Central memory CD8-positive, alpha-beta T cell (primary cell): ENCODE data around the gene OSBPL5.
A peak's percentile ranks its signal among the peaks of the same experiment; 100 is the strongest.

Experiments
- ATAC-seq: fragments of 150-1000 bp; cut with Tn5 transposase; replicated peaks from 2 replicates; pipeline ENCODE4 v1.10.0; 2022; ENCODE audit warnings: mild to moderate bottlenecking, moderate FRiP score, moderate number of reproducible peaks; ENCODE audit not compliant: poor library complexity, severe bottlenecking; ENCODE audit errors: extremely low read depth
- DNase-seq, 2 donors: peaks; one replicate each; pipeline ENCODE4 v3.0.0; 2021; ENCODE audit warnings: low spot score in 2 of 2
- H3K27ac Mint-ChIP-seq: one replicate; pipeline ENCODE4 v1.8.0; 2022; ENCODE audit warnings: low read depth, mild to moderate bottlenecking, moderate library complexity, mixed read lengths
- H3K27me3 Mint-ChIP-seq: one replicate; pipeline ENCODE4 v1.8.0; 2022; ENCODE audit warnings: mixed read lengths
- H3K36me3 Mint-ChIP-seq: one replicate; pipeline ENCODE4 v1.8.0; 2022; ENCODE audit warnings: mild to moderate bottlenecking, moderate library complexity, mixed read lengths; ENCODE audit not compliant: insufficient read depth
- H3K4me1 Mint-ChIP-seq: one replicate; pipeline ENCODE4 v1.8.0; 2022; ENCODE audit warnings: mixed read lengths
- H3K4me3 Mint-ChIP-seq: one replicate; pipeline ENCODE4 v1.8.0; 2022; ENCODE audit warnings: mild to moderate bottlenecking, moderate library complexity, mixed read lengths
- H3K9me3 Mint-ChIP-seq: one replicate; pipeline ENCODE4 v1.8.0; 2022; ENCODE audit warnings: mixed read lengths

The OSBPL5 gene

GRCh38 chr11:3058753-3059664 is 106.1 kb downstream of the OSBPL5 start:
- H3K27ac Mint-ChIP-seq, result no peak overlapping the region
- DNase-seq (no peak), ATAC-seq (no peak)
- H3K27me3 Mint-ChIP-seq, result peaks cover 24% of the 10 kb centered on the region
- no peaks in the 10 kb centered on the region for H3K9me3 Mint-ChIP-seq
- peak overlapping the region; percentile 13 for H3K4me3 Mint-ChIP-seq
- no peaks in the 10 kb centered on the region for H3K36me3 Mint-ChIP-seq
- peaks cover 27% of the 10 kb centered on the region for H3K4me1 Mint-ChIP-seq

- H3K36me3 Mint-ChIP-seq, result peaks cover 2% of the 10 kb centered on the region
- H3K4me3 Mint-ChIP-seq, result peak within 1 kb of the TSS; percentile 89
- no peaks in the 10 kb centered on the region for H3K9me3 Mint-ChIP-seq
- DNase-seq (peak; percentile 78 to 80), ATAC-seq (peak; percentile 99)
- H3K4me1 Mint-ChIP-seq, result peaks cover 37% of the 10 kb centered on the region
- peak within 1 kb of the TSS; percentile 79 for H3K27ac Mint-ChIP-seq
- peaks cover 10% of the 10 kb centered on the region for H3K27me3 Mint-ChIP-seq
Measured at GRCh38 chr11:3057069-3057963, 107.8 kb downstream of the OSBPL5 start, which contains the start of gene CARS1. Gene CARS1 (minus strand): TSS chr11:3057423. CDS start chr11:3057367, 56 bp downstream.

DNA sequence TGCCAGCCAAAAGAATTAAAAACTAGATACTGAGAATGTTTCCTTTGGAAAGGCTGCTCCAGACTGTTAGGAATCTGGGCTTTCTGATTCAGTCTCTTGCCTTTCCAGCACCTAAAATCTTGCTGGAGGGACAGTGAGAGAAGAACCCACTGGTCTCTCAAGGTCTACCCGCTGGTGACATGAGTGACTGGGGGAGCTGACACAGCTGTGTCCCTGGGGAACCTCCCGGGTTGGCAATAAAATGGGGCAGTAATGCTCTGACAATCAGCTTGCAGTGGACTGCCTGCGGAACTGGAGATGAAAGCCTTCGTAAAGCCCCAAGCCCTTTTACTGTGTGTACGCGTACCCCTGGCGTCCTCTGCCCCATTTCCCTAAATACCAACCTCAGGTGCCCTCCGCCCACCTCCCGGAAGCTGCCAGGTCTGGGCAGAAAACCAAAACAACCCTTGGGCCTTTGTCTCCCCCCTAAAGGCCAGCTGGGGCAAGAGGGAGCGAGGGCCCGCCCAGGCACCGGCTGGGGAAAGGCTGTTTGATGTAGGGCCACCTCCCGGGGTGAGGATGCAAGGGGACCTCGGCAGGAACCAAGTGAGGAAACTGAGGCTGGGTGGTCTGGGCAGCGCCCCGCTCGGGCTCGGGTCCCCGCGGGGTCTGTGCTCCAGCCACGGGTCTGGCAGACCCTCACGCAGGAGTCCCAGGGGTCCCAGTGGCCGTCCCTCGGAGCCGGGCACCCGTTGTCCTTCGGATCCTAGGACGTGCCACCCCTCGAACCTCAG is 108.6 kb downstream of the OSBPL5 start:
- peak overlapping the region; percentile 79 for H3K27ac Mint-ChIP-seq
- H3K36me3 Mint-ChIP-seq, result peaks cover 5% of the 10 kb centered on the region
- peaks cover 39% of the 10 kb centered on the region for H3K4me1 Mint-ChIP-seq
- H3K9me3 Mint-ChIP-seq, result no peaks in the 10 kb centered on the region
- H3K4me3 Mint-ChIP-seq, result peak overlapping the region; percentile 89
- H3K27me3 Mint-ChIP-seq, result peaks cover 1% of the 10 kb centered on the region
- ATAC-seq, result no peak
- DNase-seq, result no peak

- DNase-seq (no peak), ATAC-seq (no peak)
- Mint-ChIP-seq H3K27ac (peak overlapping the region; percentile 79), H3K9me3 (no peaks in the 10 kb centered on the region), H3K27me3 (no peaks in the 10 kb centered on the region), H3K4me3 (peak overlapping the region; percentile 89), H3K36me3 (peaks cover 5% of the 10 kb centered on the region), H3K4me1 (peaks cover 45% of the 10 kb centered on the region)
Measured at GRCh38 chr11:3055891-3056290, 109.2 kb downstream of the OSBPL5 start.

GRCh38 chr11:3052567-3052966 is 112.5 kb downstream of the OSBPL5 start:
- H3K4me1 Mint-ChIP-seq, result peaks cover 58% of the 10 kb centered on the region

GRCh38 chr11:3052109-3052479 is 113.0 kb downstream of the OSBPL5 start:
- Mint-ChIP-seq H3K27ac (no peak overlapping the region), H3K4me3 (no peak overlapping the region)

More at GRCh38 chr11:3052567-3052966, 112.5 kb downstream of the OSBPL5 start:
- Mint-ChIP-seq H3K36me3 (peaks cover 5% of the 10 kb centered on the region), H3K27ac (no peak overlapping the region), H3K9me3 (no peaks in the 10 kb centered on the region), H3K4me3 (no peak overlapping the region), H3K27me3 (no peaks in the 10 kb centered on the region)
- ATAC-seq (no peak), DNase-seq (no peak)

DNA sequence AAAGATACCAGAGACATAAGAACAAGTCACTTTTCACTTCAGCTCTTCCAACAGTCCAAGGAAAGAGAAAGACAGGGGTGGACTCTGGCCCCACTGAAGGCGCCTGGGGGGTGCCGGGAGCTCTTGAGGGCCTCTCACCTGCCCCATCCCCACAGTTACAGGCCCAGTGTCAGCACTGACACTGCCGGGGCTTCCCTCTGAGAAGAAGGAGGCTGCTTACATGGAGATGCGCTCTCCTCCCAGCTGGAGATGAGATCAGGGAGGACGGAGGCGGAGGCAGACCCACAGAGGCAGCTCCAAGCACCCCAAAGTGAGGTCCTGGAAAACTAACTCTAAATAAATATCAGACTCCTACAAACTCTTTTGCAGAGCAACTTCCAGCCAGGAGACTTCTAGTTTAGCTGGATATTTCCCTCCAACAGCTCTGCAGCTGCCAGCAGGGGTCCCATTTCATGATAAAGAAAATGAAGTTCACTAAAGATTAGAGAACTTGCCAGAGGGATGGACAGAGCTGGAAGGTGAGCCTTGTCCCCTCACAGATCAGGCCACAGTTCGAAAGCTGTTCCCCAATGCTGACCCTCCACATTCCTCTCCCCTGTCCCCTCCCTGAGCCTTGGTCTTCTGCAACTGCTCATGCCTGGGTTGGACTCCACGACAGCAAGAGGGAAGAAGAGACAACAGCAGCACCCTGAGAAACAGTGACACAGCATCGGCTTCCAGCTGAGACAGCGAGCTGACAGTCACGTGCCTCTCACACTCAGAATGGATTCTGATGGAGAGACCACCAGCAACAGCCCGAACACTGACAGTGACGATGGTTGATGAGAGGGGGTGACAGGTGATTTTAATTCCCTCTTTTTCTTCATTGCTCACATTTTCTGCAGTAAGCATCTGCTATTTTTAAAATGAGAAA is 113.7 kb downstream of the OSBPL5 start:
- peaks cover 54% of the 10 kb centered on the region for H3K4me1 Mint-ChIP-seq
- H3K36me3 Mint-ChIP-seq, result peaks cover 6% of the 10 kb centered on the region
- DNase-seq, result no peak
- peak overlapping the region; percentile 80 for H3K27ac Mint-ChIP-seq
- no peaks in the 10 kb centered on the region for H3K27me3 Mint-ChIP-seq
- H3K9me3 Mint-ChIP-seq, result no peaks in the 10 kb centered on the region
- H3K4me3 Mint-ChIP-seq, result no peak overlapping the region
- ATAC-seq, result no peak

More at GRCh38 chr11:3052109-3052479, 113.0 kb downstream of the OSBPL5 start:
- H3K27me3 Mint-ChIP-seq, result no peaks in the 10 kb centered on the region
- no peak for ATAC-seq
- H3K36me3 Mint-ChIP-seq, result peaks cover 5% of the 10 kb centered on the region
- peaks cover 54% of the 10 kb centered on the region for H3K4me1 Mint-ChIP-seq
- no peak for DNase-seq
- no peaks in the 10 kb centered on the region for H3K9me3 Mint-ChIP-seq

DNA sequence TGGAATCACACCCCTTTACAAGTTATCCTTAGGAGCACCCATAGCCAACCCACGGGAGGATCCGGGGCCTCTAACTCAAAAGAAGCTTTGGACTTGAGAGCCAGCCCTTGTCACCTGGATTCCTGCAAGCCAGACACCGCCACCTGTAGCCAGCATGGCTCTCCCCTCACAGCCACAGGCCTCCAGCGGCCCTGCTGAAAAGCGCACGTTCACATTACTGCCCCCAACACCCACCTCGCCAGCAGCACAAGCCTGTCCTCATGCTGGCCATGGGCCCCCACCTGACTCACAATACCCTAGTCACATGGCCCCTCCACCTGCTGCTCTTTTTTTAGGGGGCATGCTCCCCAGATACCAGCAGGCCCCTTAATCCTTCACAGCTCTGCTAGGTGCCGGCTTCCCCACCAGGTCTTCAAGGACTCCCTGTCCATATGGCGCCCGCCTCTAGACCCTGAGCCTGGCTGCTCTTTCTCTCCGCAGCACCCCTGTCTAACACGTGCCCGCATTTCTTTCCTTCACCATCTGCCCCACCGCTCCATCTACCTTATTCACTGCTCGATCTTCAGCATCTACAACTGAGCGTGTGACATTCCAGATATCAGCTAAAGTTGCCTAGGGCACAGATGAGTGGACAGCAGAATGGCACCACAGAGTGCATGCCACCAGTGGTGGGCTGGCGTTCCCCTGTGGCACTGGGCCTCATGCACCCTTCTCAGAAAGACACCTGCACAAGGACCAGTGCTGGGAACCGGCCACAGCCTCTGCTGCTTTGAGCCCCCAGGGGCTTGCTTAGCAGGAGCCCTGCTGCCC is 114.5 kb downstream of the OSBPL5 start:
- DNase-seq (no peak), ATAC-seq (no peak)
- H3K9me3 Mint-ChIP-seq, result no peaks in the 10 kb centered on the region
- peaks cover 46% of the 10 kb centered on the region for H3K4me1 Mint-ChIP-seq
- H3K4me3 Mint-ChIP-seq, result peak overlapping the region; percentile 50
- peak overlapping the region; percentile 80 for H3K27ac Mint-ChIP-seq
- peaks cover 9% of the 10 kb centered on the region for H3K36me3 Mint-ChIP-seq
- no peaks in the 10 kb centered on the region for H3K27me3 Mint-ChIP-seq

DNA sequence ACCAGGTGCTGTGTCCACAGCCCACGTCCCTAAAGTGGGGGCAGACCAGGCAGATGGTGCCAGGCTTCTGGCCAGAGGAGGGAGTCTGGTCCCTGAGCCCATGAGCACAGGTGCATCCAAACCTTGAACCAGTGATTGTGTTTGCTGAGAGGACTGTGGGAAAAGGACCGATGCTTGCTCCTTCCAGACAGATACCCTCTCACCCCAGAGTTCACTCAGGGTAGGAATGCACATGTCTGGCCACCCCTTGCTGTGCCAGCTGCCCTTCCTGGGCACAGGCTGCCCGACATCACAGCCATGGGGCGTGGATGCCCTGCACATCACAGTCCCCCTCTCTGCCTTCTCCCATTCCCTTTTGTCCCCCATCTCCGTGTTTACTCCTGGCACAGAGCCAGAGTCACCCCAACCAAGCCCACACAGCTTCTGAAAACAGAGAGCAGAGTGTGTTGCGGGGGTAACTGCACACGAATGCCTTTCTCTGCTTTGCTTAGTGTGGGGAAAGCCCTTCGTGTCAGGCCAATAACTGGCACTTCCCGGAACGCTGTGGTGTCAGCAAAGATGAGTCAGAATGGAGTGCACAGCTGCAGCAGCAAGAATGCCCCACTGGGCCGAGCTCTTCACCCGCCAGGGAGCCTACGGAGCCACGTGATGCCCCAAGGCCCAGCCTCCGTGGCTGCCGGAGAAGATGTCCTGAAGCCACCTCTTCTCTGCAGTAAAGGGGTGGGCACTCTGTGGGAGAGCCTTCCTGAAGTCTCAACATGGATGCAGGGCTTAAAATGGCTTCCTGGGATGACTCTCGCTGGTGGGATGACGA is 115.5 kb downstream of the OSBPL5 start:
- H3K36me3 Mint-ChIP-seq, result peaks cover 10% of the 10 kb centered on the region
- ATAC-seq (peak; percentile 100), DNase-seq (peak; percentile 60 to 75)
- H3K9me3 Mint-ChIP-seq, result no peaks in the 10 kb centered on the region
- peaks cover 41% of the 10 kb centered on the region for H3K4me1 Mint-ChIP-seq
- no peaks in the 10 kb centered on the region for H3K27me3 Mint-ChIP-seq
- peak overlapping the region; percentile 80 for H3K27ac Mint-ChIP-seq
- H3K4me3 Mint-ChIP-seq, result peak overlapping the region; percentile 50

DNA sequence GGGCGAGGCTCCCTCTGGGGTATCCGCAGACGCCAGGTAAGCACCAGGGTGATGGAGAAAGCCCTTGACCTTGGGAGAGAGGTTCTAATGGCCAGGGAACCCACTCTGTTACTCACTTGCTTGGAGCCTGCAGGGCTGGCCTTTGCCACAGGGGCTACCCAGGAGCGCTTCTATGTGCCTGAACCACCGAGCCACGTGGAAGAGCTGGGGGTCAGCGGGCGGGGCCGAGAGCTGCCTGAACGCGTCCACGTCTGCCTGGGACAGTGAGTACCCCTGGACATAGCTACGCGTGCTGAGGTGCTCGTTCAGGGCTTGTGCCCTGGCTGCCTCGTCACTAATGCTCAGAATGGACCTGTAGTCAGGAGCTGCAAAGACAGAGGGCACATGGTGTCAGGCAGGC is 117.5 kb downstream of the OSBPL5 start:
- Mint-ChIP-seq H3K4me1 (peaks cover 40% of the 10 kb centered on the region), H3K4me3 (no peak overlapping the region), H3K36me3 (peaks cover 11% of the 10 kb centered on the region), H3K9me3 (no peaks in the 10 kb centered on the region), H3K27me3 (no peaks in the 10 kb centered on the region), H3K27ac (peak overlapping the region; percentile 74)
- no peak for DNase-seq
- ATAC-seq, result no peak
